Ishikawa (cell line): ENCODE measurements around the gene DLAT.

Experiments
- CEBPB ChIP-seq: IDR thresholded peaks from 2 replicates; pipeline ENCODE4 v1.6.1; 2012
- CREB1 ChIP-seq: IDR thresholded peaks from 2 replicates; pipeline ENCODE4 v1.6.1; 2012; ENCODE audit warnings: low read depth
- EP300 ChIP-seq: IDR thresholded peaks from 2 replicates; pipeline ENCODE4 v1.6.1; 2012; ENCODE audit warnings: borderline replicate concordance
- FOXM1 ChIP-seq: IDR thresholded peaks from 2 replicates; pipeline ENCODE4 v1.6.1; 2012; ENCODE audit warnings: low read depth, borderline replicate concordance
- MAX ChIP-seq: IDR thresholded peaks from 2 replicates; pipeline ENCODE4 v1.6.1; 2012
- NFIC ChIP-seq: IDR thresholded peaks from 2 replicates; pipeline ENCODE4 v1.6.1; 2012
- RAD21 ChIP-seq: IDR thresholded peaks from 2 replicates; pipeline ENCODE4 v1.6.1; 2012; ENCODE audit warnings: low read depth
- REST ChIP-seq: IDR thresholded peaks from 2 replicates; pipeline ENCODE4 v1.6.1; 2012; ENCODE audit warnings: low read depth, mild to moderate bottlenecking
- TCF12 ChIP-seq: IDR thresholded peaks from 2 replicates; pipeline ENCODE4 v1.6.1; 2012; ENCODE audit warnings: low read depth
- TEAD4 ChIP-seq: IDR thresholded peaks from 2 replicates; pipeline ENCODE4 v1.6.1; 2012
- YY1 ChIP-seq: IDR thresholded peaks from 2 replicates; pipeline ENCODE4 v1.6.1; 2012; ENCODE audit warnings: low read depth
- ZBTB7A ChIP-seq: IDR thresholded peaks from 2 replicates; pipeline ENCODE4 v1.6.1; 2012; ENCODE audit warnings: low read depth

GRCh38 chr11:111976119-111976766 is 49.0 kb upstream of the DLAT start:
- no peak for TF ChIP-seq NFIC
- TF ChIP-seq ZBTB7A: no peak
- TF ChIP-seq CREB1: no peak
- TF ChIP-seq EP300: no peak
- TF ChIP-seq RAD21: no peak
- no peak for TF ChIP-seq FOXM1
- no peak for TF ChIP-seq MAX
- TF ChIP-seq CEBPB: no peak
- no peak for TF ChIP-seq TCF12
- TF ChIP-seq TEAD4: no peak
- no peak for TF ChIP-seq YY1
- TF ChIP-seq REST: no peak
